Measurements from ENCODE around the gene BMS1. TPM values are rescaled to one million over a fixed set of nuclear protein-coding genes. Genes with fewer than 3 reads are reported as not detected.
"Not testable (repeated sequence)": the region's sequence is repeated elsewhere in the genome, so short reads cannot be mapped to it uniquely, and the experiment has no call there.

Gene BMS1
- 10 to 100 TPM; 21.5 to 24.7 (median 24.4) TPM for polyA plus RNA-seq (ENCODE audit: insufficient read length in 4 of 4)

GRCh38 chr10:42782446-42783180, at the start of gene BMS1:
BMS1 (plus strand) TSS chr10:42782795; CDS start chr10:42784395, 1,600 bp downstream.
- DNase-seq (ENCODE audit: low read depth in 4 of 4, low spot score in 3 of 4) = peak; percentile 86 to 94 (median 91)

GRCh38 chr10:42734536-42734935, 48.1 kb upstream of the BMS1 start:
- no peak for DNase-seq (ENCODE audit: low read depth in 4 of 4, low spot score in 3 of 4)

DNA sequence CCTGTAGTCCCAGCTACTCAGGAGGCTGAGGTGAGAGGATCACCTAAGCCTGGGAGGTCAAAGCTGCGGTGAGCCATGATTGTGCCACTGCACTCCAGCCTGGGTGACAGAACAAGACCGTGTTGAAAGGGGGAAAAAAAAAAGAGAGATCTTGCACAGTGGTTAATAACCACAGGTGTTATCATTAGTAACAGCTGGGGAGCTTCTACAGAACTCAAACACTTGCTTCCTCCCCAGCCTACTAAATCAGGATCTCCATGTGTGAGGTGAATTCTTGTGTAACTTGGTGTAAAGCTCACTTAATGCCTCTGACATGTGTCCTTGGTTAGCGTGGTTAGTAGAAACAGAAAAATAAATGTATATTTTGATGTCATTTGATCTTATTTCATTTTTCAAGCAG, 43.9 kb upstream of the BMS1 start:
- DNase-seq (ENCODE audit: low read depth in 4 of 4, low spot score in 3 of 4) = no peak

- not testable (repeated sequence) for DNase-seq (ENCODE audit: low read depth in 4 of 4, low spot score in 3 of 4)
Measured at GRCh38 chr10:42741536-42741935, 41.1 kb upstream of the BMS1 start.

GRCh38 chr10:42743697-42744096, 38.9 kb upstream of the BMS1 start:
- DNase-seq (ENCODE audit: low read depth in 4 of 4, low spot score in 3 of 4) = no peak

DNA sequence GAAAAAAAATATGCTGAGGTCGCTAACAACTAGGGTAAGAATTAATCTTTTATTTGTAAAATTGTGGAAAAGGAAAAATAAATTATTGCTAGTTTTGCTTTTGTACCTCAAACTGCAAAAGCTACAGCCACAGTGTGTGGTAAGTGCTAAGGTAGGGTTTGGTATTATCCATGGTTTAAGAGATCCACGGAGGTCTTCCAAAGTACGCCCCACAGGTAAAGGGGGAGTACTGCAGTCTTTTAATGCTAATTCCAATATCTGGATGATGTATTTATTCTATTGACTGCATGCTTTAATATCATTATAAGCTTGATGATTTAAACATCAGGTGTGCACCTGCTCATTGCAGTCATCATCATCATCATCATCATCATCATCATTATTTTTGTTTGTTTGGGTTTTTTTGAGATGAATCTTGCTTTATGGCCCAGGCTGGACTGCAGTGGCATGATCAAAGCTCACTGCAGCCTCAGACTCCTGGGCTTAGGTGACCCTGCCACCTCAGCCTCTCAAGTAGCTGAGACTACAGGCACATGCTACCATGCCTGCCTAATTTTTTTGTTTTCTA, 38.4 kb upstream of the BMS1 start:
- DNase-seq (ENCODE audit: low read depth in 4 of 4, low spot score in 3 of 4) = no peak

GRCh38 chr10:42753126-42753506, 29.5 kb upstream of the BMS1 start:
- peak; percentile 52 to 63 (median 58) for DNase-seq (ENCODE audit: low read depth in 4 of 4, low spot score in 3 of 4)

- no peak for DNase-seq (ENCODE audit: low read depth in 4 of 4, low spot score in 3 of 4)
Measured at GRCh38 chr10:42753507-42754154, 29.0 kb upstream of the BMS1 start.

GRCh38 chr10:42754155-42755027, 28.2 kb upstream of the BMS1 start:
- peak in 1 of 4 donors; percentile 29 for DNase-seq (ENCODE audit: low read depth in 4 of 4, low spot score in 3 of 4)

DNA sequence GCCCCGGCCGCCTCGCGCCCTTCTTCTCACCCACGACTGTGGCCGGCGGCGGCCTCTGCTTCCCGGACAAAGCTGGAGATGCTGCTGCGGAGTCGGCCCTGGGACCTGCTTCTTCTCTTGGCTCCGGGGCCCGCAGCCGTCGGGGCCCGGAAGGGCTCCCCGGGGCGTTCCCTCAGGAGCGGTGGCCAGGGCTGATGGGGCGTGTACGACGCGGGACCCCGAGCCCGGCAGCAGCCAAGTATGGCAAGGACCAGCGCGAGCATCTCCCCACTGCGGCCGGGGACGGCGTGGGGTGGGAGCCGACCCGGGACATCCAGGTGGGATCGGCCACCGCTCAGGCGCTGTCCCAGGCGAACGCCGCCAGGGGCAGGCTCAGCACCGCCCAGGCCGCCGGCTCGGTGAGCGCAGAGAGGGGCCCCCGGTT, 27.6 kb upstream of the BMS1 start:
- no peak for DNase-seq (ENCODE audit: low read depth in 4 of 4, low spot score in 3 of 4)

GRCh38 chr10:42755556-42756093, 27.0 kb upstream of the BMS1 start:
- DNase-seq (ENCODE audit: low read depth in 4 of 4, low spot score in 3 of 4) = no peak

- DNase-seq (ENCODE audit: low read depth in 4 of 4, low spot score in 3 of 4) = no peak
Measured at GRCh38 chr10:42767906-42768305, 14.7 kb upstream of the BMS1 start.

GRCh38 chr10:42768581-42769152, 13.9 kb upstream of the BMS1 start:
- no peak for DNase-seq (ENCODE audit: low read depth in 4 of 4, low spot score in 3 of 4)

GRCh38 chr10:42769173-42769572, 13.4 kb upstream of the BMS1 start:
- no peak for DNase-seq (ENCODE audit: low read depth in 4 of 4, low spot score in 3 of 4)

GRCh38 chr10:42769673-42770072, 12.9 kb upstream of the BMS1 start:
- DNase-seq (ENCODE audit: low read depth in 4 of 4, low spot score in 3 of 4) = no peak

DNA sequence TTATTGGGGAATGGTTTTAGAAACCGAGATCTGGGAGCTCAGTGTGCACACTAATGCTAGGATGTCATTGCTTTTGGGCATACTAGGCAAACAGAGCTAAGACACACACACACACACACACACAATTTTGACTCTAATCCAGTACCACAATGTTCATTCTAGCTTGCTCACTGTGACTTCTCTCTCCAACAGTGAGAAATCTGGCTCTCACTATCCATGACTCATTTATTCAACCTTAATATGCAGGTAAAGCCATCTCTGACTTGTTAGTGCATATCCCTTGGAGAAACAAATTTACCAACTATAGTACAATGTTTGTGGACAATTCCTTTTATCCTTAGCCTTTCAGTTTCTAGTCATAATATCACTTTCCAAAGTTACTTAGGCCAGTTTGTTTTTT, 5.9 kb upstream of the BMS1 start:
- DNase-seq (ENCODE audit: low read depth in 4 of 4, low spot score in 3 of 4) = no peak

GRCh38 chr10:42780456-42780855, 2.1 kb upstream of the BMS1 start:
- DNase-seq (ENCODE audit: low read depth in 4 of 4, low spot score in 3 of 4) = no peak

DNA sequence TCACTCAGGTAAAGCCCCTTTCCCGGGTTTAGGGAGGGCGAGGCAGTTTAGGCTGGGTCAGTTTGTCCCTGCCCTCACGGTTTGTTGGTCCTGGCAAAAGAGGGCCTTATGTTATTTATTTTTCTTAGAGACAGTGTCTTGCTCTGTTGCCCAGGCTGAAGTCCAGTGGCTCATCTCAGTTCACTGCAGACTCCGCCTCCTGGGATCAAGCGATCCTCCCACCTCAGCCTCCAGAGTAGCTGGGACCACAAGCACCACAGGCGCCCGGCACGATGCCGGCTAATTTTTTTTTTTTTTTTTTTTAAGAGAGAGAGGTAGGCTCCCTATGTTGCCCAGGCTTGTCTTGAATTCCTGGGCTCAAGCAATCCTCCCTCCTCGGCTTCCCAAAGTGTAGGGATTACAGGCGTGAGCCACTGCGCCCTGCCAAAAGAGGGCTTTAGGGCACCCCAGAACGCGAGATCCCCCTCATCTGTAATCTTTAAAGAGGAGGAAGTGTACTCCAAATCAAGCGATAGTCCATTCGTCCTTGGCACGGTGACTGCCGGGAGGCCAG, 626 bp upstream of the BMS1 start:
- no peak for DNase-seq (ENCODE audit: low read depth in 4 of 4, low spot score in 3 of 4)

- DNase-seq (ENCODE audit: low read depth in 4 of 4, low spot score in 3 of 4) = no peak
Measured at GRCh38 chr10:42783181-42783549, 570 bp downstream of the BMS1 start.

DNA sequence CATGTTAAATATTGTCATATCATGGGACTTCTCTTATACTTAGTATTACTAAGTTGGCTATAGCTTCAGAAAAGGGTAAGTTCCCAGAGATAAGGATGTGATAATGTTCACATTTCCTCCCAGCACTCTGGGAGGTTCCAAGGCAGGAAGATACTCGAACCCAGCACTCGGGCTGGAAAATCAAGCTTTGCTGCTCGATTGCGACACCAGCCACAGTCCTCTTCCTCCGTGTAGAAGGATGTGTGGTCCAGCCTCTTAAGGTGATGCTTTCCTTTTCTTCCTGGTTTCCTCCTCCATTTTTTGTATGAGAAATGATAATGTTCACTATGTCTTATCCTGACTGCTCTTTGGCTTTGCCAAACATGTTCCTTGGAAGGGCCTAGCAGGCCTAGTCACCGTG, 3.2 kb downstream of the BMS1 start:
- no peak for DNase-seq (ENCODE audit: low read depth in 4 of 4, low spot score in 3 of 4)
